Activated B cell treated with CpG ODN at 0.5 μM for 24 hours (primary cell): ENCODE results near the gene FIS1. TPM values are rescaled to one million over a fixed set of nuclear protein-coding genes. Genes with fewer than 3 reads are reported as not detected.

ENCODE experiments used
- ATAC-seq: fragments of 200-7000 bp; cut with Tn5 transposase; one replicate; pipeline ENCODE4 v1.10.0; 2021; ENCODE audit warnings: low read depth, mild to moderate bottlenecking, moderate library complexity
- CTCF ChIA-PET: fragments of 350-600 bp; sonication (Branson Sonifier 250); formaldehyde crosslinking; loops from one replicate; lab custom pipeline; 2021; ENCODE audit warnings: antibody characterized with exemption; lab: Charles Lee
- POLR2A ChIA-PET: fragments of 350-600 bp; sonication (Branson Sonifier 250); formaldehyde crosslinking; loops from one replicate; lab custom pipeline; 2021; ENCODE audit warnings: antibody characterized with exemption; lab: Charles Lee
- DNase-seq: peaks from one replicate; pipeline ENCODE4 v3.0.0; 2022
- H3K27ac Mint-ChIP-seq: one replicate; pipeline ENCODE4 v1.8.0; 2020; ENCODE audit warnings: mixed read lengths
- H3K27me3 Mint-ChIP-seq: one replicate; pipeline ENCODE4 v1.8.0; 2021; ENCODE audit warnings: mixed read lengths
- H3K36me3 Mint-ChIP-seq: one replicate; pipeline ENCODE4 v1.8.0; 2021; ENCODE audit warnings: low read depth, mixed read lengths
- H3K4me1 Mint-ChIP-seq: one replicate; pipeline ENCODE4 v1.8.0; 2021; ENCODE audit warnings: mixed read lengths
- H3K4me3 Mint-ChIP-seq: one replicate; pipeline ENCODE4 v1.8.0; 2020; ENCODE audit warnings: mild to moderate bottlenecking, mixed read lengths
- H3K9me3 Mint-ChIP-seq: one replicate; pipeline ENCODE4 v1.8.0; 2020; ENCODE audit warnings: mixed read lengths
- intact Hi-C: fragments of 100-400 bp; cut with micrococcal nuclease; formaldehyde crosslinking; loops from one replicate; pipeline ENCODE4 v1.15.1; 2024
- total RNA-seq: library from RNA; stranded (reverse); gene quantifications from 2 replicates; pipeline ENCODE4 v1.2.3, GENCODE V29; 2022
- TF ChIP-seq, protein P1 (sequence below): fragments of 200-600 bp; IDR thresholded peaks from one replicate; pipeline ENCODE4 v1.8.0; 2022; ENCODE audit warnings: antibody characterized with exemption, mild to moderate bottlenecking

FIS1 gene
- total RNA-seq, 1 donor from 2014 or later: 113 TPM

DNA sequence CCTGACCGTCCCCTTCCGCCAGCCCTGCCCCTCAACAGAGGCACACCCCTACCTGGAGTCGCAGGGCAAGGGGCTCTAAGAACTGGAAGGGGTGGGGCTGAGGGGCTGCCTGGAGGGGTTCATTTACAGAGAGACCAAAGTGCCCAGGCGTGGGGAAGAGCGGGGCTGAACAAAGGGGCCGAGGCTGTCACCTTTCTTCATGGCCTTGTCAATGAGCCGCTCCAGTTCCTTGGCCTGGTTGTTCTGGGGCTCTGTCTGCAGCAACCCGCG, 5.0 kb downstream of the FIS1 start:
- intact Hi-C loops: no loop called here
- ChIA-PET POLR2A (no interaction called here), CTCF (no interaction called here)
- DNase-seq: no peak
- peaks cover 29% of the 10 kb centered on the region for H3K4me1 Mint-ChIP-seq
- TF ChIP-seq, protein P1, sequence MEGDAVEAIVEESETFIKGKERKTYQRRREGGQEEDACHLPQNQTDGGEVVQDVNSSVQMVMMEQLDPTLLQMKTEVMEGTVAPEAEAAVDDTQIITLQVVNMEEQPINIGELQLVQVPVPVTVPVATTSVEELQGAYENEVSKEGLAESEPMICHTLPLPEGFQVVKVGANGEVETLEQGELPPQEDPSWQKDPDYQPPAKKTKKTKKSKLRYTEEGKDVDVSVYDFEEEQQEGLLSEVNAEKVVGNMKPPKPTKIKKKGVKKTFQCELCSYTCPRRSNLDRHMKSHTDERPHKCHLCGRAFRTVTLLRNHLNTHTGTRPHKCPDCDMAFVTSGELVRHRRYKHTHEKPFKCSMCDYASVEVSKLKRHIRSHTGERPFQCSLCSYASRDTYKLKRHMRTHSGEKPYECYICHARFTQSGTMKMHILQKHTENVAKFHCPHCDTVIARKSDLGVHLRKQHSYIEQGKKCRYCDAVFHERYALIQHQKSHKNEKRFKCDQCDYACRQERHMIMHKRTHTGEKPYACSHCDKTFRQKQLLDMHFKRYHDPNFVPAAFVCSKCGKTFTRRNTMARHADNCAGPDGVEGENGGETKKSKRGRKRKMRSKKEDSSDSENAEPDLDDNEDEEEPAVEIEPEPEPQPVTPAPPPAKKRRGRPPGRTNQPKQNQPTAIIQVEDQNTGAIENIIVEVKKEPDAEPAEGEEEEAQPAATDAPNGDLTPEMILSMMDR: no peak
- no peaks in the 10 kb centered on the region for H3K27me3 Mint-ChIP-seq
- H3K4me3 Mint-ChIP-seq: no peak overlapping the region
- peaks cover 45% of the 10 kb centered on the region for H3K36me3 Mint-ChIP-seq
- H3K9me3 Mint-ChIP-seq: no peaks in the 10 kb centered on the region
- no peak overlapping the region for H3K27ac Mint-ChIP-seq
- ATAC-seq: no peak

DNA sequence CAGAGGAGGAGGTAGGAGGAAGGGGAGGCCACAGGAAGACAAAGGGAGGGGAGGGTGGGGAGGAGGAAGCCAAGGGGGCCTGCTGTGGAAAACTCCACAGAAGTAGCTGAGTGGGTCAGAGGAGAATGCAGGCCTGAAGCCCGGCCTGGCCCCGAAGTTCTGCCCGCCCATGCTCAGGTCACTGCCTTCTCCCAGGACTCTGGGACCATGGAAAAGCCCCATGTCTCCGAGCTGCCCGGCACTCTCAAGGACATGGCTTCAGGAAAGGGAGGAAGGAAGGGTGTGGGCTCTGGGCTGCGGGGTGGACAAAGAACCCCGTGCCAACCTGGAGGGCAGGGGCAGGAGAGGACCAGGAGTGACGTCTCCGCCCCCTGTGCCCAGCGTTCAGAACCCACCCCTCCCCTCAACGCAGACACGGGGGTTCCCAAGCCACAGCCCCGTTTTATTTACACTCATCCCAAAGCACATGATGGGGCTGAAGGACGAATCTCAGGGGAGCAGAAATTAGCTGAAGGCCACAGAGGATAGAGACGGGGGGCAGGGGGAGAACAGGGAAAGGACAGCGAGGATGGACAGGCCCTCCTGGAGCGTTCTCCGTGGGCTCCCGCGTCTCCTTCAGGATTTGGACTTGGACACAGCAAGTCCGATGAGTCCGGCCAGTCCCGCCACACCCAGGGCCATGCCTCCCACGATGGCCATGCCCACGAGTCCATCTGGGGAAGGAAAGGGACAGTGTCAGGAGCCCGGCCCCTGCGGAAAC, 5.5 kb downstream of the FIS1 start:
- Mint-ChIP-seq H3K4me3 (no peak overlapping the region), H3K9me3 (no peaks in the 10 kb centered on the region), H3K27me3 (no peaks in the 10 kb centered on the region), H3K27ac (no peak overlapping the region), H3K36me3 (peaks cover 43% of the 10 kb centered on the region), H3K4me1 (peaks cover 25% of the 10 kb centered on the region)
- ChIA-PET CTCF (no interaction called here), POLR2A (no interaction called here)
- DNase-seq (no peak), ATAC-seq (no peak)
- TF ChIP-seq, protein P1: no peak
- intact Hi-C loops: no loop called here

DNA sequence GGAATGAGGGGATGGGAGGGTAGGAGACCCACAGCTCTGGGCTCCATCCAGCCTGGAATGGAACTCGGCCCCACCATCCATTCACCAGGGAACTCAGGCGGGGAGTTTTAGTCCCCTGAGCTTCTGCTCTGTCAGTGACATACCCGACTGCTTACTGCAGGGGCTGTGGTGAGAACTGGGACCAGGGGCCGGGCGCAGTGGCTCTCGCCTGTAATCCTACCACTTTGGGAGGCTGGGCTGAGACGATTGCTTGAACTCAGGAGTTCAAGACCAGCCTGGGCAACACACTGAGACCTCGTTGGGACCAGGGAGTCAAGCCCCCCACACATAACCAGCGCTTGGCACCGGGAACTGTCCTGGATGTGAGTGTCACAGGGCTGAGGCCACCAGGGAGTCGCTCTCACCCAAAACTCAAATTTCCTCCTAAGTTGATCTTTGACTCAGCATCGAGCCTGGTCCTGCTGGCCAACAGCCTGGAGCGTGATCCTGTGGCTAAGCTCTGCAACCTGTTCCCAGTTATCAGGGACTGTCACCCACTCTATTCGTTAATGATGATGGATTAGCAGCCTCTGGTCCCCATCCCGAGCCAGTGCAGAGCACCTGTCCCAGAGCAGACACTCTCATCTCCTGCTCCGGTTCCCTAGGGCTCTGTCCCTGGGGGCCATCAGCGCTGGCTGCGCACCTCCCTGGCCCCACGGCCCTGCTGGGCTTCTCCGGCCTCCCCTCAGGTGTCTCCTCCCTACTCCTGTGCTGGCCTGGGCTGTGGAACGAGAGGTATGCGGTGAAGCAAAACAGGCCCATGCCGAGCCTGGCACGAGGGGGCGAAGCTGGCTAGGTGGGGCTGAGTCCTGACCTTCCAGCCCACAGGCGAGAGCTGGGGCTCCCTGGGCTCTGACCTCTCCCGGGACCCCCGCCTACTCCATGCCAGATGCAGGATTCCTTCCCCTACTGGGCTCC, 6.4 kb downstream of the FIS1 start:
- TF ChIP-seq, protein P1: no peak
- ChIA-PET CTCF (no interaction called here), POLR2A (interaction anchor here (0.7 to 0.8 kb wide), 2 partner anchors 14 to 21 kb away, joined by 3 read pairs; partner anchors contain the start of gene ZNHIT1)
- peaks cover 43% of the 10 kb centered on the region for H3K36me3 Mint-ChIP-seq
- H3K9me3 Mint-ChIP-seq: no peaks in the 10 kb centered on the region
- no peak overlapping the region for H3K27ac Mint-ChIP-seq
- ATAC-seq (no peak), DNase-seq (no peak)
- H3K27me3 Mint-ChIP-seq: no peaks in the 10 kb centered on the region
- intact Hi-C loops: no loop called here
- no peak overlapping the region for H3K4me3 Mint-ChIP-seq
- H3K4me1 Mint-ChIP-seq: peaks cover 18% of the 10 kb centered on the region

DNA sequence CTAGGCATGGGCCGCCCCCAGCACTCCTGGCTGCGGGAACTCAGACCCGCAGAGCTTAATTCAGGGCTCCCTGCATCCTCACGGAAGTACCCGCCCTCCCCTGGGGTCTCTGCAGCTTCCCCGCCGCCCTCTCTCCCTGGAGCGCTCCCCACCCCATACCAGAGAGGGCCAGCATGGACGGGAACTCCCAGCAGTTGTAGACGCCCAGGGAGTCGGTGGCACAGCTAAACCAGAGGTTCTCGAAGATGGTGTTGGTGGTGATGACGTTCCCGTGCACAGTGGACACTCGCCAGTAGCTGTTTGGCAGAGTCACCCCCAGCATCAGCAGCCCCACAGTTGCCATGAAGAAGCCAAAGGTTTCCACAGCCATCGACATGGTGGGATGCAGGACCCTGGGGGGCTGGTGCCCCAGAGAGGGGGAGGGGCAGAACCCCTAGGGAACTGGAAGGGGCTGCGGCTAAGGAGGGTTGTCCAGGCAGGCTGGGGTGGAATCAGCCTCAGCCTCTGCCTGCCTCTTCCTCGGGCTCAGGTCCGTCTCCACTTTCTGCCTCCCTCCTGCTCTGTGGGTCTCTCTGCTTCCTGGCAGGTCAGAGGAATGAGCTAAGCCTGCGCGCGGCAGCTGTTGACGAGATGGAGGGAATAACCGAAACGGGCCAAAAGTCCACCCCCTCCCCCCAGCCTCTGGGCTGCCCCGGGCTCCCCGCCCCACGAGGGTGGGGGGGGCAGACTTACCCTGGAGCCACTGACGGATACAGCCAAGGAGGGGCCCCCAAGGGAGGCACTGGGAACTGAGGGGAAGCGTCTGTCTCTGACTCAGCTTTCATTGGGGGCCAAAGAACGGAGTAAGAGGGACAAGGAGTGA, 7.4 kb downstream of the FIS1 start, which contains the start of gene CLDN15:
CLDN15 (minus strand) TSS at position 597 of the 862 bp plus-strand sequence; CDS start at position 376, 221 bp downstream.
- intact Hi-C loops: no loop called here
- H3K27me3 Mint-ChIP-seq: no peaks in the 10 kb centered on the region
- H3K4me1 Mint-ChIP-seq: peaks cover 12% of the 10 kb centered on the region
- peak; percentile 49 for ATAC-seq
- DNase-seq: no peak
- no peak within 1 kb of the TSS for H3K4me3 Mint-ChIP-seq
- H3K27ac Mint-ChIP-seq: no peak within 1 kb of the TSS
- H3K36me3 Mint-ChIP-seq: peaks cover 39% of the 10 kb centered on the region
- ChIA-PET CTCF (no interaction called here), POLR2A (interaction anchor here (0.7 to 0.8 kb wide), 2 partner anchors 15 to 20 kb away, joined by 3 read pairs; partner anchors contain the start of gene ZNHIT1)
- H3K9me3 Mint-ChIP-seq: no peaks in the 10 kb centered on the region
- TF ChIP-seq, protein P1: no peak
